Hypothalamus (tissue), 51 donors: ENCODE measurements around the gene ZNF738.
A peak's percentile ranks its signal among the peaks of the same experiment; 100 is the strongest.
"Not testable (repeated sequence)": the region's sequence is repeated elsewhere in the genome, so short reads cannot be mapped to it uniquely, and the experiment has no call there.

Experiments used
- DNase-seq, 51 donors: peaks; one replicate each; lab custom pipeline; 2025; lab: John Stamatoyannopoulos, UW

Gene ZNF738

GRCh38 chr19:21358768-21359451, at the start of gene ZNF738:
TSS of gene ZNF738 (plus strand) at chr19:21359000. CDS start at chr19:21359141, 141 bp downstream.
- DNase-seq: peak; percentile 32 to 96 (median 87)

- DNase-seq: not testable (repeated sequence)
Observed at GRCh38 chr19:21312807-21313206, 46.0 kb upstream of the ZNF738 start.

- peak in 7 of 51 donors; percentile 5 to 41 (median 22) for DNase-seq
Observed at GRCh38 chr19:21314676-21315075, 44.1 kb upstream of the ZNF738 start.

- peak in 1 of 51 donors; percentile 10 for DNase-seq
Observed at GRCh38 chr19:21317821-21318220, 41.0 kb upstream of the ZNF738 start.

GRCh38 chr19:21321134-21321533, 37.7 kb upstream of the ZNF738 start:
- no peak for DNase-seq

- DNase-seq: peak in 1 of 51 donors; percentile 14
Observed at GRCh38 chr19:21321996-21322395, 36.8 kb upstream of the ZNF738 start.

GRCh38 chr19:21322528-21322927, 36.3 kb upstream of the ZNF738 start:
- DNase-seq: peak in 40 of 51 donors; percentile 4 to 90 (median 62)

GRCh38 chr19:21323000-21323399, 35.8 kb upstream of the ZNF738 start:
- DNase-seq: no peak

- no peak for DNase-seq
Observed at GRCh38 chr19:21326169-21326568, 32.6 kb upstream of the ZNF738 start.

GRCh38 chr19:21328406-21328805, 30.4 kb upstream of the ZNF738 start:
- DNase-seq: peak in 1 of 51 donors; percentile 14

GRCh38 chr19:21328885-21329605, 29.8 kb upstream of the ZNF738 start, which contains the start of gene ZNF708:
TSS of gene ZNF708 (minus strand) at chr19:21329410. CDS start at chr19:21329212, 198 bp downstream.
- DNase-seq: peak; percentile 37 to 96 (median 87)

GRCh38 chr19:21335721-21336120, 23.1 kb upstream of the ZNF738 start:
- DNase-seq: no peak

- DNase-seq: not testable (repeated sequence)
Observed at GRCh38 chr19:21344841-21345240, 14.0 kb upstream of the ZNF738 start.

GRCh38 chr19:21352830-21353229, 6.0 kb upstream of the ZNF738 start:
- no peak for DNase-seq

GRCh38 chr19:21362291-21362690, 3.5 kb downstream of the ZNF738 start:
- no peak for DNase-seq

GRCh38 chr19:21383980-21384582, 25.3 kb downstream of the ZNF738 start:
- no peak for DNase-seq

GRCh38 chr19:21396121-21396520, 37.3 kb downstream of the ZNF738 start:
- no peak for DNase-seq

- DNase-seq: peak; percentile 41 to 97 (median 88)
Observed at GRCh38 chr19:21396893-21397572, 38.2 kb downstream of the ZNF738 start, which contains the start of gene ZNF493. TSS of gene ZNF493 (plus strand) at chr19:21397133. CDS start at chr19:21397238, 105 bp downstream.

- DNase-seq: no peak
Observed at GRCh38 chr19:21398851-21399250, 40.1 kb downstream of the ZNF738 start.

- no peak for DNase-seq
Observed at GRCh38 chr19:21402303-21402985, 43.6 kb downstream of the ZNF738 start.
